DMS53 (cell line): ENCODE data around the gene SPSB4.
A peak's percentile ranks its signal among the peaks of the same experiment; 100 is the strongest.

Experiments used
- DNase-seq: peaks from one replicate; lab custom pipeline; 2025; lab: John Stamatoyannopoulos, UW

SPSB4 gene

DNA sequence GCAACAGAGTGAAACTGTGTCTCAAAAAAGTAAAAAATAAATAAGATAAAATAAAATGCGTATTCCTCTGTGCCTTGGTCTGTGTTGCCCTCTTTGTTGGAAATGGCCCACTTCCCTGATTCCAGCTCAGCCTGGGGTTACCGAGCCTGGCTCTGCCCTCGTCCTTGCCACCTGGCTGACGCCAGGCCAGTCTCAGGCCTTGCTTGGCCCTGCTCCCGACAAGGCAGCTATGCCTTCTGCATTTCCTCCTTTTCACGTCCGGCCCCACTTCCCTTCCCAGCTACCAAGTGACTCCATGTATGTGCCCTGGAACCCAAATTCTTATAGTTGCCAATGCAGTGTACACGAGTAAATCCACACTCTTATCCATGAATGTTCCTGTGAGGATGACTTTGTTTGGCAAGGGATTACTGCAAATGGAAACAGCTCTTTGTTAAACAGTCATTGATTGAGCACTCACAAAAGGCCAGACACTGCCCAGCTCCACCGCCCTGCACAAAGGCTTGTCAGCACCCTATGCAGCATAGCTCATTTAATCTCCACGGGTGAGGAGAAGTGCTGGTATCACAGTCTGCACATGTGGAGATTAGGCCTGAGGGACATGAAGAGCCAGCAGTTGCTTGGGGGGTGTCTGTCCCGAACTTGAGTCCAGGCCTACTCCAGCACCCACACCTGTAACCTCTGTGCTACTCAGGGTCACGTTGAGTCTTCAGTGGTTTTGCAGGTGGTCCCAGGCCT lies 25.1 kb downstream of the SPSB4 start:
- DNase-seq: peak; percentile 73

DNA sequence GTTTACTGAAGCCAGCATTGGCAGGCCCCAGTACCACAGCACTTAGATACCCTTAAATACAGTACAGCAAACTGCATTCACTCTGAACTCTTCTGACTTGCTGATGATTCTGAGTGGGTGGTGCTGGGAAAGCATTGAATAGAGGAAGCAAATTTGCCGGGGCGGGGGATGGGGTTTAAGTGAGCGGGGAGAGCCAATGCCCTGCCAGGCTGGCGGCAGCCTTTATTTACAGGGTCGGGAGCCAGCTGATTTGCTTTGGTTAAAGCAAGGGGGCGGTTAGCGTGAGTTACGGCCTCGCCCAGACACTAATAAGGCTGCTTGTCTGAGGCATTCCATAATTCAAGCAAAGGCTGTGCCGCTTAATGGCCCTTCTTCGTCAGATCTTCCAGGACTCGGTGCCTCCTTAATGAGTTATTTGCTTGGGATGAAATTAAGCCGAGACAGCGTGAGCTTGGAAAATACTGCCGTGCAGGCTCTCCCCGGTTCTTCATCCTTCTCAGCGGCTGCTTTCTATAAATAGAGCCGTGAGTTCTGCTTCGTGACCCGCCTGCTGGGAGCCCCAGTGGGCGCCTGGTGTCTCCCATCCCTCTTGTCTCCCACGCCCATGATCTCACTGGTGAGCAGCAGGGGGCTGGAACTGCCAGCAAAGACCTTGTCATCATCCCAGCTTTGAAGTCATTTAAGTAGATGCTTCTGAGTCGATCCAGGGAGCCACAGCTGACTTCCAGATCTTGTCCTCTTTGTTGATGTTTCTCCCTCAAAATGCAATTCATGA lies 25.8 kb downstream of the SPSB4 start:
- peak; percentile 21 for DNase-seq

DNA sequence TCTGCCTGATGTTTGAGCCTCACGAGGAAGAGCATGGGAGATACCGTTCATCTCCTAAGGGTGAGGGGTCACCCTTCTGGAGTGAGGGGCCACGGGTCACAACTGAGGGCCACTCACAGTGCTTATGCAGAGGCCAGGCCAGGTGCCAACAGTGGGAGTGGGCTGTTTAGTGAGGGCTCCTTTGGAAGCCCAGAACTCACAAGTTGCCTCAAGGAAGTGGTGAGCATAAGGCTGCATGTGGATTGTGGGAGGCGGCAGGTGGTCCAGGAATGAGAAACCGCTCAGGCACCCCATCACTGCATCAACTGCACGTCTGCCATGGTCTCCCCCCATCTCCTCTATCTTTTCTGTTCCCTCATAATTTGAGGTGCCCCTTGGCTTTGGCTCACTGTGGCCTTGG lies 26.5 kb downstream of the SPSB4 start:
- no peak for DNase-seq

DNA sequence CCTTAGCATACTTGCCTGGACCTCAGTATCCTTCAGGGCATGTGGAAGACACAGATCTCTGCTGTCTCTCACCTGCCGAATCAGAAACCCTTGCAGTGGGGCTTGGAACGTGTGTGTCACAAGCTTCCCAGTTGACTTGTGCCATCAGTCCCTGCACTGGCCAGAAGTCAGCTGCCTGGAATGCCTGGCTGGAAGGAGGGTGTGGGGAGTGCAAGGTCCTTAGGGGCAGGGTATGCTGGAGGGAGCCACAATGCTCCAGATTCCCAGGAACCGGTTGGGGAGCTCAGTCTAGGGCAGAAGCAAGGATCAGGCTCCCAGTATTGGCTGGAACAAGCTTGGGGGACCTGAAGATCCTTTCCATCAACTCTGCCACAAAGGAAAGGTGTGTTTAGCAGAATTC lies 27.1 kb downstream of the SPSB4 start:
- no peak for DNase-seq

DNA sequence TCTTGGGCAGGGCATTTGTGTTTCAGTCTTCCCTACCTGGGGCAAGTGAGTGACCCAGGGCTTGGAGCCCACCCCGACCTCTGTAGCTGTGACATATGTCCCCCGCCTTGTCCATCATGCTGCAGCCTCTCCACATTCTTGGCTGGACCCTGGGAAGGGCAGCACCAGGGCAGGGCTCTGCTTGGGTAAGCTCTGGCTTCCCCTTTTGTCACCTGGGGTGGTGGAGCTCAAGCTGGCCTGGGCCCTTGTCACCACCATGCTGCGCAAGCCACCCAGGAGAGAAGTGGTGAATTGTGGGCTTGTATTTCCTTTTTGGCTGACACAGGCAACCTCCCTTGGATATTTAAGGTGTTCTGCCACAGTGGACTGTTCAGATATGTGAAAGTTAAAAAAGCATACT lies 29.3 kb downstream of the SPSB4 start:
- no peak for DNase-seq

DNA sequence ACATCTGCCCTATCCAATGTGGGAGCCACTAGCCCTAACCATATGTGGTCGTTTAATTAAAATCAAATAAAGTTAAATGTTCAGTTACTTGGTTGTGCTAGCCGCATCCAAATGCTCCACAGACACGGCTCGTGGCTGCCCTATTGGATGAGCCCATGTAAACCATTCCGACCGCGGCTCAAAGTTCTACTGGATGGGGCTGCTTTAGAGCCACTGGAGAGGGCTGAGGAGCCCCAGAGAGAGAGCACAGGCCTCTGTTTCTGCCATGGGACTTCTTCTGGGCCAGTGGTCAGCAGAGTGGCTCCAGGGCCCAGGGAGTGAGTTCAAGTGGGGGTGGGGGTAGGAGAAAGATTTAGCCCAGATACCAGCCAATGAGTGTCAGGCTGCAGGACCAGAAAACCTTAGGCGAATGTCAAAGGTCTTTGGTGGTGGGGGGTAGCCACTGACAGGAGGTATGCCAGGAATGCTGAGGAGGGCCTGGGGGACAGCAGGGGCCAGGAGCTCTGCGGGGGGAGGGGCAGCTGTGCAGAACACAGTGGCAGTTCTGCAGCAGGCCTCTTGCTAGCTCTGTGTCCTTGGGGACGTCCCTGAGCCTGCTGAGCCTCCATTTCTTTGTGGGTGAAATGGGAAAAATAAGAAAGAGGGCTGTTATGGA lies 30.1 kb downstream of the SPSB4 start:
- no peak for DNase-seq

DNA sequence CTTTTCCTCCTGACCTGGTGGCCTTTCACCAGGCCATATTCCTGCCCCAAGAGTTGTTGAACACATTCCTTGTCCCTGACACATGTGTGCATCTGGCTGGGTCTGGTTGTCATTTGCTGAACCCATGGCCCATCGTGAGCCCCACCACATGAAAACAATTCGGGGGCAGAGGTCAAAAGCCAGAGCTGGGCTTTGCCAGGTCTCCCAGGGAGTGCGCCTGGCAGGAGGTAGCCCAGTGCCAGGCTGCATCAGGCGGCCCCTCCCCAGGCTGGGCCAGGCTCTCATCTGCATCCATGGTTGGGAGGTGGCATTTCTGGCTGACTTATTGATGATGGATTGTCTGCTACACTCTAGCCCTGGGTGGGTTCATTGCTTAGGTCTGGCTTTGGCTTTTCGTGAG lies 30.9 kb downstream of the SPSB4 start:
- no peak for DNase-seq

DNA sequence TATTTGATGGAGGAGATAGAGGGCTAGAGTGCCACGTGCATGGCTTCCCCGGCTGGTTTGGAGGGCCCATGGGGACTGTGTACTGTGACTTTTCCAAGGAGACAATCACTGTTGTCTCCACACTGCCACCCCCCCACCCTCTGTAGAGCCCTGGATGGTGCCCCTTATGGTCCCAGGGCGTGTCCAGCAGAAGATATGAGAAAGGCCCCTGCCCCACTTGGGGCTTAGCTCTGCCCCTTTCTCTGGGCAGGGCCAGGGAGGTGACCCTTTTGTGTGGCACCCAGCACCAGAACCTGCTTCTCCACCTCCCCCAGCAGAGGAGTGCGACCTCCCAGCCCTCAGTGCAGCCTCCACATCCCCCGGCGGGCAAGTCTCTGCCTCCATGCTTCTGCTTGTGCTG lies 32.1 kb downstream of the SPSB4 start:
- DNase-seq: no peak

DNA sequence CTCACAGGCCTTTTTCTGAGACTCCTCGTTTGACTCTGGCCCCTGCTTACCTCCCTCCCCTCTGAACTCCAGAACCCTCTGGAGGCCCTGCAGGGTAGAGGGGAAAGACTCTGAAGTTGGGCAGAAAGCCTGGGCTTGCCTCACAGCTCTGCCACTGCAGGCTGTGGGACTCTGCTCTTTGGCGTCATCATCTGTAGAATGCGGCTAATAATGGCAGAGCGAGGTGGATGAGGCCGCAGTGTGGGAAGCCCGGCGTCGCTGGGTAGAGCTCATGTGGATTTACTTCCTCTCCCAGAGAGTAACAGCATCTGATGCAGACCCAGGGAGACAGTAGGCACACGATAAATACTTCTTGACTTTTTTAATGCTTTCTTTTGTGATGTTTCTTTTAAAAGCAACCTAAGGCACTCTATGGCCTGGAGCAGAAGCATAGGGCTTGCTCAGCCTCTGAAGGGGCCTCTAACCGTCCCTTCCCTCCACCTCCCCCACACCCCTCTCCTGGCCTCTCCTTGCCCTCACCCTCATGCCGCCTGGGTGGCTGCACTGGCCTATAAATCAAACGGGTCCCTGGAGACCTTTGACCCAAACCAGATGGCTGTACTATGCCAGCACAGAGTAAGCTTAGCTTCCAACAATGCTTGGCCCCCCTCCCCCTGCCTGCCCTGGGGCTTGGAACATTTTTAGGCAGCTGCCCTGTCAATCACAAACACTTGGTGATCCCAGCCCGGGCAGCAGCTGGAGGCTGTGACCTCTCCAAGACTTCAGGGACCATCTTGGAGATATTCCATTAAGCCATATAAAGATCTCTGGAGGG lies 32.9 kb downstream of the SPSB4 start:
- no peak for DNase-seq

DNA sequence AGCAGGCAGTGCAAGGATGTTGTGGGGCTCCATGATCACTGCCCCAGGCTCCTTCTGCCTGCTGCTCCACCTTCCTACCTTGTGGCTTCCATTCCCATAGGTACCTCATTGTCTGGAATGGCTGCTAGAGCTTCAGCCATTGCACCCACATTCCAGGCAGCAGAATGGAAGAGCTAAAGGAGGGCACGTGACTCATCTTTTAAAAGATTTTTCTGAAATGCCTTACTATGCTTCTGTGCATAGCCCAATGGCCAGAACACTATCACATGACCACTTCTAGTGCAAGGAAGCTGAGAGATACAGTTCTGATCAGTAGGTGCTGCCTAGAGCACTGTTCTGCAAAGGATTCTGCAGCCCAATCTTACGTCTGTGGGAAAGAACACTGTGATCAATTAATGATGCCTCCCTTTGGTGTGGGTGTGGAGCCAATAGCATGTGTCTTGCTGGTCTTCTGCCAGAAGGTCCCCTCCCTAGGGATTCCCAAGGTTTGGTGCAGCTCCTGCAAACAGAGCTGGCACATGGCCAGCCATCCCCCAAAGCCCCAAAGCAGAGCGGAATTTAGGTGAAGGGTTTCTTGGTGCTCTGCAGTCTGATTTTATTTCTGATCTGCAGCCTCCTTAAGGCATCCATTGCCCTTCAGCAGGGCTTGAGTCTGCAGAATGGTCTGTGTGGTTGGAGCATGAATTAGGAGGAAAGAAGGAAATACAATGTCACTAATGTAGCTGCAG lies 34.4 kb downstream of the SPSB4 start:
- DNase-seq: no peak

DNA sequence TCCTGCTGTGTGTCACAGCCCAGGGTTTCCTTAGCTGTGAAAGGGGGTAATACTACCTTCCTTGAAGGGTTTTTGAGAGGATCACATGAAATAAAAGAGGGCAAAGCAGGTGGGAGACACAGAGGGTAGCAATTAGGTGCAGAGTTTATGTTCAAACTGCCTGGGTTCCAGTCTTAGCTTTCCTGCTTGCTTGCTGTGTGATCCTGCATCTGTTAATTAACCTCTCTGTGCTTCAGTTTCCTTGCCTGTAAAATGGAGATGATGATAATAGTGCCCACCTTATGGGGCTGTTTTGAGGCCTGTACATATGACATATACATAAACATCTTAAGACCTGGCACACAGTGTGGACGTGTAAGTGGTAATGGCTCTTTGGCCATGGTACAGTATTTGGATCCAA lies 35.0 kb downstream of the SPSB4 start:
- no peak for DNase-seq

DNA sequence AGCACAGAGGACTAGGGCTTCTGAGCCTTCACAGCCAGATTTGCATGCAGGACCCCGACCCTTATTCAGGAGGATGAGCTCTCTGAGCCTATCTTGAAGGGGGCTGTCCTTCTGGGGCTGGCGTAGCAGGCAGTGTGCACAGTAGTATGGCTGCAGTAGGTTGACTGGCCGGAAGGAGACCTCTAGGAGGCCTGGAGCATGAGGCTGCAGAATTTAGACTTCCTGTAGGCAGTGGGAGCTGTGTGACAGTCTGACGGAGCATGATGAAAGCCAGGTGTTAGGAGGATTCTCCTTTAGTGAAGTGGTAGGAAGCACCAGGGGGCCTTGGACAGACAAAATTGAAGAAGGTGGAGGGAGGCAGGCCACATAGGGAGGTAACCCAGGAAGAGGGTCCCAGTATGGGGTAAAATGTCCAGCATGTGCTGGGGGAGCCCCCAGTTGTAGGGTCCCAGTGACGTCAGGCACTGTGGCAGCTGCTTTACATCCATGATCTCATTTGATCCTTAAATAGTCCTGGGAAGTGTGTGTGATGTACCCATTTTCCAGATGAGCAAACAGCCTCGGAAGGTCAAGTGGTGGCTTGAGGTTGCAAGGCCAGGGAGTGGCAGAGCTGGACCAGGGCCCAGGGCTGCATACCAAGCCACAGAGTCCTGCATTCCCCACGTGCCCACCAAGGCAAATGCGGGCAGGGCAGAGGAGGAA lies 36.1 kb downstream of the SPSB4 start:
- peak; percentile 8 for DNase-seq

DNA sequence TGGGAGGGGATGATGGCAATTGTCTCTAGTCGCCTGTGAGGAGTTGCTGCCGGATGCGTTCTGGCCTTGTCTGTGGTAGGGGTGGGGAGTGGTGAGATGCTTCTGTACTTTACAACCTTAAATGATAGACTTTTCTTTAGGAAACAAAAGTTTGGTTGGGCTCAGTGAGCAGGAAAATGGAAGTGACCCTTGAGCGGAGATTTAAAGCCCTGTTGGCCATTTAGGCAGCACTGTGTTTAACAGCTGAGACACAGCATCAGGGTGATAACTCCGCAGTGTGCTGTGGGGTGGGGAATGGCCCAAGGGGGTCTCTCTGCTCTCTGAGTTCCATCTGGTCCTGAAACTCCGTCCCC lies 36.6 kb downstream of the SPSB4 start:
- no peak for DNase-seq

DNA sequence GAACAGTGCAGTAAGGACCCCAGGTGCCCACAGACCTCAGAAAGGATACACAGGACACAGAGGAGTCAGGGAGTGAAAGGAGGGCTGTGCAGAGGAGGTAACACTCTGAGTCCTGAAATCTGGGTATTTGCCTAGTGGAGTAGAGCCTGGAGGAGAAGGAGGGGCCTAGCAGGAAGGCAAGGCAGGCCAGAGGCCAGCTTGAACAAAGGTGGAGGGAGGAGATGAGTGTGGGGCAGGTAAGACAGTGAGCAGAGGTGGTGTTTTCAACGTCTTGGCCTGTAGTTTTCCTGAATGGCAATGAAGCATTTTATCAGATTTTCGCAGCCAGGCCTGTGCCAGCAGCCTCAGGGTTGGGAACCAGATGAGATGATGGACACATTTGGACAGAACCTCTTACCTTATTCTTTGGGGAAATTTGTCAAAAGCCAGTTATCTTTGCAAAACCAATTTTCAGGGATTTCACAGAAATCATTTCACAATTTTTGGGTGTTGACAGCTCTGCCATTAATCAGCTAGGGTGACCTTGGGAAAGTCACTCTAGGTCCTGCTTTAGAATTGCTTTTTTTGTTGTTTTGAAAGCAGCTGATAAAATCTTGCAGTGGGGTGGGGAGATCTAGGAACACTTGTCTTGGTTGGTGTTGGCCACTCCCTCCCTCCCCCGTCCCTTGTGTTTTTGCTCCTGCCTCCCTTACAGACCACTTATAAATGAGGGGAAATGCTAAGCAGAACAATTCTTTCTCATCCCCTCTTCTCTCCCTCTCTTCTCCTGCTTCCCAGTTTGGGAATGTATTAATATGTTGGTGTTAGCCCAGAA lies 38.4 kb downstream of the SPSB4 start:
- no peak for DNase-seq

DNA sequence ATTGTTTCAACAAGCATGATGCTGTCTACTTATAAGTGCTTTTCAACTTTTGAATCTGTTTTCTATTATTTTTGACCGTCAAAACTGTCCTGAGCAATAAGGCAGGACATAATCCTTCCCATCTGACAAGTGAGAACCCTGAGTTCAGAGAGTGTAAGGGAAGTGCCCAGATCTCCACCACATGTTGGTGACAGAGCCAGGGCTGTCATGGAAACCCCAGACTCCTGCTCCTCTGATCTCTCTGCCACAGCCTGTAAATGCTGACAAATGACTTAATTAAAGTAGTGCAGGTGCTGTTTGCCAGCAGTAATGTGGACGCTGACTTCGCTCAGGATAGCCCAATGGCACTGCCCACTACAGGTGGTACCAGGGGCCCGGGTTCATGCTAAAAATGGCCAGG lies 40.3 kb downstream of the SPSB4 start:
- DNase-seq: no peak

DNA sequence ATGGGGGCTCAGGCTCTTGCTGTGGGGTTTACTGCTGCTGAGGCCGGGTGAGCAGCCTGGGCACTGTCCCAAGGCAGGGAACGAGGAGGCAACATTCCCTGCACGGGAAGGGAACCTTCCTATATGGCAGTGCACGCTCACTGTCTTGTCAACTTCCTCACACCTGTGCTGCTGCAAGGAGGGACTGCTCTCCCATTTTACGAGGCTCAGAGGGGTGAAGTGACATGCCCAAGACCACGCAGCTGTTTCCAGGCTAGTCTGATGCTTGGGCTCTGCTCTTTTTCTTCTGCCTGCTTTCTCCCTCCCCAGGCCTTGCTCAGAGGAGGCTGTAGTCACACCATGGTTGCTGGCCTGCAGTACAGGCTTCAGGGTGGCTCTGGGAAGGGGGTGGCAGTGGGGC lies 41.5 kb downstream of the SPSB4 start:
- no peak for DNase-seq

DNA sequence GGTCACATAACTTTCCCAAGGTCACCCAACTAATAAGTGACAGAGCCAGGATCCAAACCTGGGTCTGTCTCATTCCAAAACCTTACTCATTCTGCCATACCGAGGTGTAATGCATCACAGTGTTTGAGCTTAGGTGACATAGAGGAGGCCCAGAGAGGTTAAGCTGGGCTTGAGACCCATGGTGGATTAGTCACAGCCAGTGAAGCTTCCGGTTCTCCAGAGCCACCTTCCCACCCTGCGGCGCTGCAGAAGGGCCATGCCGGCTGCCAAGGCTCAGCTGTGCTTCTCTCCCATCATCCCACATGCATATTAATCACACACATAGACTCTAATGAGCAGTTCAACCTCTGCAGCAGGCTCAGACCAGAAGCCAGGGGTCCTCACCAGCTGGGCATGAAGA lies 42.2 kb downstream of the SPSB4 start:
- DNase-seq: no peak

DNA sequence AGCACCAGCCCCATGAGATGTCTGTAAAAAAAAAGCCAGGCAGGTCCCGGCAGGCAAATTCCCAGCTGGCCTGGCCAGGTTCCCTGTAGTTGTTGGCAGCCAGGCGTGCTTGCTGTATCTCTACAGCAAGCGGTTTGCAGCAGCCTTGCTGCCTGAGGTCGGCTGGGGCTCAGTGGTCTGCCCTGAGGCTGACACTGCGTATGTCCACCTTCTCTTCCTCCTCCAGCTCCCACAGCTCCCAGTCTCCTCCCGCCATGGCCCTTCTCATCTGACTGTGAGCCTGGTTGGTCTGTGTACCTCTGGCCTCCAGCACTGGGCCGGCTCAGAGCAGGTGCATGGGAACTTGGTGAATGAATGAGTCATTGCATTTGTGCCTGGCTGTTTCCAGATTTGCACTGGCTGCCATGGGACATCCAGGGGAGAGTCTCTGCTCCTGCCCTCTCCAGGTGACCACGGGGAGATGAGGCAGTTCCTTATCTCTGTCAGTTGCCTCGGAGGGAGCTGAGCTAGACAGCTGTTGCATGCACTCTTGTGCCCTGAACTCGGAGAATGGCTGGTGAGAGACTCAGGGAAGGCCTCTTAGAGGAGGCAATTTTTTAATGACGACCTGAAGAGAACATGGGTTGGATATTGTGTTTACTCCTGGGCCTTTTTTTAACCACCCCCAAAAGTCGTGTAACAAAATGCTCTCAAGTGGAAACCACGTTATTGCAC lies 43.0 kb downstream of the SPSB4 start:
- peak; percentile 43 for DNase-seq

DNA sequence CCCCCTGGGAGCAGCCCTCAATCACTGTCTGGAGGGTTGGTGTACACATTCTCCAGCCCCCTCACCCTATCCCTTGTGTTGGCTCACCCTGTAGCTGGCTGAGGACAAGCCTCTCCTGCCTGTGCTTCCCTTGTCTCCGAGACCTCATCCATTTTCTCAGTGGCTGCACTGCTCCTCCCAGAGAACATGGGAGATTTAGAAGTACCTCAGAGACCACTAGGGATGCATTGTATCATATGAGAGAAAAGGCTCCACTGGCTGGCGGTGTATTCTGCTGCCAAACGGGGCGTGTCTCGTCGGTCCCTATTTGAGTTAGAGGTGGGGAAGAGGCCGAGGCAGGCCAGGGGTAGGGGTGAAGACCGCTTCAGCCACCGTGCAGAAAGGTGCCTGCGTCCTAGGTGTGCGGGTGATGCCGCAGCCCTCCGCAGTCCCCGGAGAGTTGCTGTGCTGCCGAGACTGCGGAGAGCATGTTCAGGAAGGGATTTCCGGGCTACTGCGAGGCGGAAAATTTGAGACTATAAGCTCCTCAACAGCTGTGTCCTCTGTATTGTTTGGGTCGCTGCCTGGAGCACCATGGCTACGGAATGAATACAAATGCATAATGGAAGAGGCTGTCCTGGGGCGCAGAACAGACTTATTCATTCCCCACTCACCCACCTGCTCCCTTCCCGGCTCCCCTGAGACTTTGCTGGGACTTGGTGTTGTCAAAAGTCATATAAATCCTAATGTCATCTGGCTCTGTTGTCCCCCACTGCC lies 43.8 kb downstream of the SPSB4 start:
- no peak for DNase-seq
